Cardiac septum (tissue), 1 donor: ENCODE results near the gene EIF4A3. TPM values are rescaled to one million over a fixed set of nuclear protein-coding genes. Genes with fewer than 3 reads are reported as not detected.
"Not testable (repeated sequence)": the region's sequence is repeated elsewhere in the genome, so short reads cannot be mapped to it uniquely, and the experiment has no call there.

Source experiments
- DNase-seq: peaks from one replicate; pipeline ENCODE4 v3.0.0-alpha.2; 2020; ENCODE audit warnings: low spot score
- intact Hi-C: fragments of 100-400 bp; cut with DNase I; formaldehyde crosslinking; loops from one replicate; pipeline ENCODE4 v1.14.0; 2022
- microRNA-seq: library from miRNA; unstranded; fragments of <30 nt; microRNA quantifications from one replicate; pipeline ENCODE4 v1.2.0, GENCODE V29; 2020
- total RNA-seq: library from RNA; stranded (reverse); fragmentation: NEBNext Ultra II Directional; extraction: Animal tissue kit (Norgen Biotek cat#: 25700); gene quantifications from one replicate; pipeline ENCODE4 v1.2.1, GENCODE V29; 2021
- donor health status: DM: no; HTN: no; CAD: no.

The EIF4A3 gene
- total RNA-seq, 1 donor from 2014 or later: 40.9 TPM

DNA sequence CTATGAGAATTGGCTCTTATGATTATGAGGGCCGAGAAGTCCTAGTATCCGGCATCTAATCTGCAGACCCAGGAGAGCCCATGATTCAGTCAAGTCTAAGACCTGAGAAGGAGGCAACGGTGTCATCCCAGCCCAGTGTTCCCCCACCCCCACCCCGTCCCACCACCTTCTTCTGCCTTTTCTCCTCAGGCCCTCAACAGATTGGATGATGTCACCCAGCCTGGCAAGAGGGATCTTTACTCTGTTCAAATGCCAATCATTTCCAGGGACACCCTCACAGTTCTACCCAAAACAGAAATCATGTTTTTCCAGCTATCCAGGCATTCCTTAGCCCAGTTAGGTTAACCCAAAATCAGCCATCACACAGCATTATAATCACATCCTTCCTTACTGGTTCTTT, 55.6 kb downstream of the EIF4A3 start:
- no peak for DNase-seq
- intact Hi-C loops: no loop called here

DNA sequence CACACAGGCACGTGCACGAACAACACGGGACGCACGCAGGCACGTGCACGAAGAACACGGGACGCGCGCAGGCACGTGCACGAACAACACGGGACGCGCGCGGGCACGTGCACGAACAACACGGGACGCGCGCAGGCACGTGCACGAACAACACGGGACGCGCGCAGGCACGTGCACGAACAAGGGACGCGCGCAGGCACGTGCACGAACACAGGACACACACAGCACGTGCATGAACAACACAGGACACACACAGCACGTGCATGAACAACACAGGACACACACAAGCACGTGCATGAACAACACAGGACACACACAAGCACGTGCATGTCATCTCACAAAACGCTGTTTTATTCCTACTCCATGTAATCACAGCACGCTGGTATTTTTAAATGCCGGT, 56.8 kb downstream of the EIF4A3 start:
- DNase-seq, intact Hi-C loops: not testable (repeated sequence)

DNA sequence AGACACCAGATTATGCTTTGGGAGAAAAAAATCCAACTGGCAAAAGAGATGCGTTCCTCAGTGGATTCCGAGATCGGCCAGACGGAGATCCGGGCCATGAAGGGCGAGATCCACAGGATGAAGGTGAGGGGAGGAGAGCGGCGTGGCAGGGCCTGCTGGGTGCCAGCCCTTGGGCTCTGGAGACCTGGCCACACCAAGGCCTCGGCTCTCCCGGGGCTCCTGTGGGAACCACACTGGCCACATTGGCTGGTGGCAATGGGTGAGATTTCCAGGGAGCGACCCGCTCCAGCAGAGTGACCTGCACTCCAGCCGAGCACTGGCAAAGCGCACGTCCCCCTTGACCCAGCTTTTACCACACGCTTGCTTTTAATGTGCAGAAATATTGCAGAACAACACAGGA, 57.2 kb downstream of the EIF4A3 start:
- DNase-seq: no peak
- intact Hi-C loops: no loop called here

DNA sequence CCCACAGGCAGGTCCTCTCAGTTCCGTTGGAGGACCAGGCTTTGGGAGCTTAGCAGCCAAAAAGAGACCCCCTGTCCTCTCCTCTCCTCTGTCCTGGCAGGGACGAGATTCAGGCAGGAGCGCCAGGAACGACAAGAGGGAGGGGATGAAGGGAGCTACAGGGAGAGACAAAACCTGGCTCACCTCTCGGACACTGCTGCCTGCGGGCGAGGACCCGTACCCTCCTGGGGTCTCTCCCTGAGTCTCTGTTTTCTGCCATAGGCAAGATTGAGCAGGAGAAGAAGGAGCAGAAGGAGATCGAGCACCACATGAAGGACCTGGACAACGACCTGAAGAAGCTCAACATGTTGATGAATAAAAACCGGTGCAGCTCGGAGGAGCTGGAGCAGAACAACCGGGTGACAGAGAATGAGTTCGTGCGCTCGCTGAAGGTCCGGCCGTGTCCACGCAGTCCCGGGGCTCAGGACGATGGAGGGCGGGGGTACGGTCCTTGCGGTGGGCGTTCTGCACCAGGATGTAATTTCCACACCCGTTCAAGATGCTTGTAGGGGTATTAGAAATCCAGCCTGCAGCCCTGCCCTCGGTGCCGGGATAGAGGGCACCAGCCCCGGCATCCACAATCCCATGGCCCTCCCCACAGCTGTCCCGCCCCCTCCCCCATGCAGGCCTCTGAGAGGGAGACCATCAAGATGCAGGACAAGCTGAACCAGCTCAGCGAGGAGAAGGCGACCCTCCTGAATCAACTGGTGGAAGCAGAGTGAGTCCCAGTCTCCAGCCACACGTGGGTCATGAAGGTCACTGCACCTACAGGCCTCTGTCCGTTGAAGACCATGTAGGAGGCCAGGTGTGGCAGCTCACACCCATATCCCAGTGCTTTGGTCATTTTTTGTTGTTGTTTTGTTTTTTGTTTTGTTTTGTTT, 59.3 kb downstream of the EIF4A3 start:
- intact Hi-C loops: no loop called here
- DNase-seq: no peak

DNA sequence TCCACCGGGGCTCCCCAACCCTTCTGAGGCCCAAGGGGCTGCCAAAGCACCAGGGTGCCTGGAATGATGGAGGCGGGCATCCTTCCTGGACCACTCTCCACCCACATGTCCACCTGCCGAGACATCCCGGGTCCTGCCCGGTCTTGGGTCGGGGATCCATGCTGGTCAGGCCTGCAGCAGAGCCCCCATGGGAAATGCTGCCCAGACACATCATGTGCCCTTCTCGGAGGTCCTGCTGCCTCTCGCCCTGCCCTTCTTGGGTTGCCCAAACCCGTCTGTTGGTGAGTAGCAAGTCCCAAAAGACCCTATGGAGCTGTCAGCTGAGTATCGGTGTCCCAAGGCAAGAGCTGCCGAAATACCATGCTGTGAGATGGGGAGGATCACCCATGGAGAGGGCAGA, 60.3 kb downstream of the EIF4A3 start:
- intact Hi-C loops: no loop called here
- no peak for DNase-seq

DNA sequence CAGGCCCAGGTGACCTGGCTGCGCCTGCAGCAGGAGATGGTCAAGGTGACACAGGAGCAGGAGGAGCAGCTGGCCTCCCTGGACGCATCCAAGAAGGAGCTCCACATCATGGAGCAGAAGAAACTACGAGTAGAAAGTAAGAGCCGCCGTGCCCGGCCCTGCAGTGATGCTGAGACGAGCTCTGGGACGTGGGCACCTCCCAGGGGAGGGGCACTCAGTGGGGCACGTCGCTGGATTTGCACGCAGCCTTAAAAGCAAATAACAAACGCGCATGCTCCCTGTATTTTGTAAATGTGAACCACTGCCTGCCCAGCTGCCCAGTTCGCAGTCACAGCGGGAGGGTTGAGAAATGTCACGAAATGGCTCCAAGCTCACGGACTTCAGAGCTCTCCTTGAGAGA, 60.8 kb downstream of the EIF4A3 start:
- intact Hi-C loops: no loop called here
- no peak for DNase-seq

DNA sequence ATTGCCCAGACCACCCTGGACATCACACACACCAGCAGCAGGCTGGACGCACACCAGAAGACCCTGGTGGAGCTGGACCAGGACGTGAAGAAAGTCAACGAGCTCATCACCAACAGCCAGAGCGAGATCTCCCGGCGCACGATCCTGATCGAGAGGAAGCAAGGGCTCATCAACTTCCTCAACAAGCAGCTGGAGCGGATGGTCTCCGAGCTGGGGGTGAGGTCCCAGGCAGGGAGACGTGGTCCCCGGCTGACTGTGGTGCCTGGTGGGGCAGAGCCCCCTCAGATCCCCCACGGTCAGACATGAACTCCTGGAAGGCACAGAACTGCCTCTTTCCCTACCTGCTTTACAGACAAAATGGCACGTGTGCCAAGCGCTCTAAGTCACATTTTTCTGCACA, 62.2 kb downstream of the EIF4A3 start:
- no peak for DNase-seq
- intact Hi-C loops: loop anchor here (5.0 kb wide), 1 partner anchor 77 kb away; no protein-coding TSS in a partner anchor

Small RNA genes within 50 kb of the gene (microRNA-seq; reads per million reads assigned to microRNA genes)
- gene MIR1268B: not detected

Other genes starting within 250 kb of the EIF4A3 start
- gene TBC1D16, start 111.3 kb downstream of the EIF4A3 start, total RNA-seq: 17.1 TPM
- 9.0 TPM for gene CCDC40, start 110.5 kb downstream of the EIF4A3 start, total RNA-seq
- gene GAA, start 45.5 kb downstream of the EIF4A3 start, total RNA-seq: 47.0 TPM
- not detected for gene CARD14, start 22.9 kb upstream of the EIF4A3 start, total RNA-seq
- 21.4 TPM for gene SGSH, start 73.2 kb upstream of the EIF4A3 start, total RNA-seq
- 8.3 TPM for gene SLC26A11, start 73.3 kb upstream of the EIF4A3 start, total RNA-seq
- gene RNF213, start 113.7 kb upstream of the EIF4A3 start, total RNA-seq: 46.4 TPM